Adipose tissue (tissue), 3 donors: ENCODE data around the gene BSN. TPM values are rescaled to one million over a fixed set of nuclear protein-coding genes. Genes with fewer than 3 reads are reported as not detected.

Experiments
- H3K27ac ChIP-seq: one replicate; pipeline ENCODE4 v1.5.1; 2013; ENCODE audit warnings: low read depth, low read length
- WGBS, 3 donors: extraction: QIAGEN DNeasy Blood & Tissue Kit; methylation state at CpG; one replicate each; pipeline ENCODE4 v1.1.7; 2013; 5-methylcytosine and 5-hydroxymethylcytosine counted together
- polyA plus RNA-seq, 3 donors: library from polyadenylated mRNA; stranded (reverse); fragments of 200-250 nt; gene quantifications; one replicate each; pipeline ENCODE4 v1.2.3, GENCODE V29; 2013
- donor health status: healthy with polysubstance abuse.
- donor health status: Bipolar disorder and iron deficiency.
- donor health status: healthy.

BSN gene
- polyA plus RNA-seq, 3 donors: 0.06 to 0.49 (median 0.11) TPM

- no peak overlapping the region for H3K27ac ChIP-seq
- 88 to 90% (median 89%) methylated on average over 22 of the region's 22 CpGs for WGBS, 3 donors
These were observed 107.7 kb downstream of the BSN start for GRCh38 chr3:49662021-49662420.

GRCh38 chr3:49662720-49663413 is 108.6 kb downstream of the BSN start:
- no peak overlapping the region for H3K27ac ChIP-seq
- WGBS, 3 donors: 93 to 96% (median 95%) methylated on average over 32 to 34 of the region's 34 CpGs

- WGBS, 3 donors: 94 to 100% (median 100%) methylated on average over 1 of the region's 1 CpG
- H3K27ac ChIP-seq: no peak overlapping the region
These were observed 109.6 kb downstream of the BSN start for GRCh38 chr3:49663831-49664230.

- WGBS, 3 donors: 85 to 93% (median 87%) methylated on average over 11 of the region's 11 CpGs
- no peak overlapping the region for H3K27ac ChIP-seq
These were observed 110.0 kb downstream of the BSN start for GRCh38 chr3:49664300-49664699.

GRCh38 chr3:49665822-49666519 is 111.7 kb downstream of the BSN start:
- WGBS, 3 donors: 78 to 89% (median 84%) methylated on average over 6 of the region's 6 CpGs
- H3K27ac ChIP-seq: no peak overlapping the region

- H3K27ac ChIP-seq: no peak overlapping the region
- 37 to 55% (median 43%) methylated on average over 8 of the region's 8 CpGs for WGBS, 3 donors
These were observed 112.3 kb downstream of the BSN start for GRCh38 chr3:49666592-49666991.

GRCh38 chr3:49667701-49668413 is 113.6 kb downstream of the BSN start:
- no peak overlapping the region for H3K27ac ChIP-seq
- 79 to 86% (median 83%) methylated on average over 25 of the region's 25 CpGs for WGBS, 3 donors

- no peak overlapping the region for H3K27ac ChIP-seq
- 38 to 47% (median 45%) methylated on average over 5 of the region's 5 CpGs for WGBS, 3 donors
These were observed 114.1 kb downstream of the BSN start for GRCh38 chr3:49668414-49668797.

GRCh38 chr3:49668861-49669260 is 114.6 kb downstream of the BSN start:
- 28 to 78% (median 76%) methylated on average over 5 of the region's 5 CpGs for WGBS, 3 donors
- no peak overlapping the region for H3K27ac ChIP-seq

- WGBS, 3 donors: 60 to 87% (median 72%) methylated on average over 3 of the region's 3 CpGs
- H3K27ac ChIP-seq: no peak overlapping the region
These were observed 115.1 kb downstream of the BSN start for GRCh38 chr3:49669352-49669751.

GRCh38 chr3:49670940-49671290 is 116.6 kb downstream of the BSN start:
- 62 to 69% (median 63%) methylated on average over 6 of the region's 6 CpGs for WGBS, 3 donors
- no peak overlapping the region for H3K27ac ChIP-seq

- 32 to 49% (median 48%) methylated on average over 11 of the region's 11 CpGs for WGBS, 3 donors
- no peak overlapping the region for H3K27ac ChIP-seq
These were observed 117.3 kb downstream of the BSN start for GRCh38 chr3:49671291-49672288.

- 16 to 34% (median 22%) methylated on average over 16 to 17 of the region's 17 CpGs for WGBS, 3 donors
- no peak overlapping the region for H3K27ac ChIP-seq
These were observed 118.9 kb downstream of the BSN start for GRCh38 chr3:49673121-49673714.

- 1% methylated on average over 61 to 71 of the region's 71 CpGs for WGBS, 3 donors
- peak within 1 kb of the TSS; percentile 65 for H3K27ac ChIP-seq
These were observed 119.6 kb downstream of the BSN start, which contains the start of gene APEH for GRCh38 chr3:49673715-49674496. TSS of gene APEH (plus strand) at chr3:49674351. CDS start at chr3:49674402, 51 bp downstream.

GRCh38 chr3:49674497-49674983 is 120.3 kb downstream of the BSN start:
- WGBS, 3 donors: 4 to 8% (median 5%) methylated on average over 29 to 34 of the region's 34 CpGs
- no peak overlapping the region for H3K27ac ChIP-seq

- H3K27ac ChIP-seq: no peak overlapping the region
- WGBS, 3 donors: 93 to 95% (median 93%) methylated on average over 11 of the region's 11 CpGs
These were observed 121.6 kb downstream of the BSN start for GRCh38 chr3:49675912-49676311.
